Measurements from ENCODE around the gene OR8U1. TPM values are rescaled to one million over a fixed set of nuclear protein-coding genes. Genes with fewer than 3 reads are reported as not detected.
A peak's percentile ranks its signal among the peaks of the same experiment; 100 is the strongest.

The OR8U1 gene
- total and polyA plus RNA-seq, 2 of the 4 experiments (the other 2 are of a cell fraction): not detected

GRCh38 chr11:56340289-56340688 lies 35.1 kb upstream of the OR8U1 start:
- no peak overlapping the region for H4K8ac ChIP-seq (ENCODE audit: low read depth in 2 of 2, low read length in 2 of 2)
- H4K20me1 ChIP-seq (ENCODE audit: insufficient read depth, low read length): no peaks in the 10 kb centered on the region
- no peak overlapping the region for H3K23ac ChIP-seq (ENCODE audit: low read depth, low read length)
- H4K5ac ChIP-seq (ENCODE audit: low read depth, low read length): no peak overlapping the region
- TF ChIP-seq MAFK (IDR thresholded peaks at IDR 0.05; ENCODE audit: low read depth, low read length): peak; percentile 61
- no peak for TF ChIP-seq CEBPB (IDR thresholded peaks at IDR 0.05; ENCODE audit: low read depth, low read length)
- H2BK5ac ChIP-seq (ENCODE audit: low read depth, low read length, poor library complexity, severe bottlenecking): no peak overlapping the region
- no peak overlapping the region for H4K91ac ChIP-seq (ENCODE audit: insufficient read depth, low read depth, low read length)
- intact Hi-C loops (cut with micrococcal nuclease) (no loop called here), in situ Hi-C loops (cut with MboI; ENCODE audit: low sequenced_read_pairs) (no loop called here), dilution Hi-C loops (cut with HindIII; ENCODE audit: low sequenced_read_pairs, unreplicated experiment) (no loop called here)
- no peak overlapping the region for H3K9ac ChIP-seq (ENCODE audit: low read depth, low read length)
- no peak overlapping the region for H3K4me2 ChIP-seq (ENCODE audit: low read depth, low read length)
- H3K4ac ChIP-seq (ENCODE audit: low read depth, low read length): no peak overlapping the region
- no peak overlapping the region for H2AK9ac ChIP-seq (replicated peaks; ENCODE audit: low read depth, low read length, poor library complexity)
- H3K36me3 ChIP-seq (ENCODE audit: control insufficient read depth, insufficient read depth, low read length): no peaks in the 10 kb centered on the region
- H2BK20ac ChIP-seq (ENCODE audit: low read depth, low read length): no peak overlapping the region
- no peak overlapping the region for H3K56ac ChIP-seq (ENCODE audit: extremely low read depth, insufficient read depth, low read length)
- no peak overlapping the region for H3K14ac ChIP-seq (replicated peaks; ENCODE audit: low read depth, low read length)
- CTCF ChIA-PET: no interaction called here
- H2BK120ac ChIP-seq (ENCODE audit: low read depth, low read length): no peak overlapping the region
- H2AK5ac ChIP-seq (ENCODE audit: low read depth, low read length): no peak overlapping the region
- POLR2A ChIA-PET (ENCODE audit: unreplicated experiment): no interaction called here
- no peak overlapping the region for H3K4me3 ChIP-seq (ENCODE audit: insufficient read depth, low read depth, low read length)
- H3K9me1 ChIP-seq (ENCODE audit: insufficient read depth, low read length): no peaks in the 10 kb centered on the region
- H3K27me3 ChIP-seq (ENCODE audit: control insufficient read depth, insufficient read depth, low read length): no peaks in the 10 kb centered on the region
- H3K18ac ChIP-seq (ENCODE audit: low read depth, low read length): no peak overlapping the region
- BruUV-seq (replicated peaks): no TSS peak
- peaks cover 9% of the 10 kb centered on the region for H3K9me3 ChIP-seq (ENCODE audit: control insufficient read depth, insufficient read depth, low read length)
- ATAC-seq (ENCODE audit: low read depth) (no peak), DNase-seq (no peak)
- H2BK15ac ChIP-seq (ENCODE audit: low read depth, low read length): no peak overlapping the region
- H3K79me1 ChIP-seq (ENCODE audit: low read depth in 1 of 2, low read length in 2 of 2): no peaks in the 10 kb centered on the region
- H3K4me1 ChIP-seq (ENCODE audit: control insufficient read depth, insufficient read depth, low read length): no peaks in the 10 kb centered on the region
- H2AFZ ChIP-seq (replicated peaks; ENCODE audit: low read length, poor library complexity): no peak overlapping the region
- H3K27ac ChIP-seq (ENCODE audit: insufficient read depth, low read length): no peak overlapping the region
